Measurements from ENCODE around the gene NPAS2. TPM values are rescaled to one million over a fixed set of nuclear protein-coding genes. Genes with fewer than 3 reads are reported as not detected.

NPAS2 gene
- polyA plus RNA-seq, 1 experiment = 13.5 TPM

- H3K9me3 ChIP-seq (ENCODE audit: control insufficient read depth, insufficient read depth, low read length) = no peaks in the 10 kb centered on the region
- POLR2A ChIA-PET = interaction anchor here (1.5 kb wide), 1 partner anchor 12 kb away, joined by 4 read pairs; the partner anchor contains the start of gene RPL31
- no peak overlapping the region for H3K27ac ChIP-seq (ENCODE audit: low read depth, low read length)
- CTCF ChIA-PET = interaction anchor here (1.5 kb wide), 1 partner anchor 260 kb away, joined by 5 read pairs; no protein-coding TSS in a partner anchor
- H3K27me3 ChIP-seq (ENCODE audit: control insufficient read depth, insufficient read depth, low read length) = no peaks in the 10 kb centered on the region
- TF ChIP-seq CTCF (IDR thresholded peaks at IDR 0.05; ENCODE audit: low read depth, low read length) = no peak
- H3K4me3 ChIP-seq (ENCODE audit: low read depth, low read length) = no peak overlapping the region
- no peak for DNase-seq (ENCODE audit: low read depth, low spot score)
Measured at GRCh38 chr2:100990650-100991403, 170.9 kb downstream of the NPAS2 start.

GRCh38 chr2:100991404-100991773 is 171.4 kb downstream of the NPAS2 start:
- DNase-seq (ENCODE audit: low read depth, low spot score) = no peak
- H3K27ac ChIP-seq (ENCODE audit: low read depth, low read length) = no peak overlapping the region
- H3K9me3 ChIP-seq (ENCODE audit: control insufficient read depth, insufficient read depth, low read length) = no peaks in the 10 kb centered on the region
- CTCF ChIA-PET = interaction anchor here (1.5 kb wide), 1 partner anchor 261 kb away, joined by 5 read pairs; no protein-coding TSS in a partner anchor
- no peaks in the 10 kb centered on the region for H3K27me3 ChIP-seq (ENCODE audit: control insufficient read depth, insufficient read depth, low read length)
- no peak for TF ChIP-seq CTCF (IDR thresholded peaks at IDR 0.05; ENCODE audit: low read depth, low read length)
- no peak overlapping the region for H3K4me3 ChIP-seq (ENCODE audit: low read depth, low read length)
- POLR2A ChIA-PET = no interaction called here

- CTCF ChIA-PET = no interaction called here
- POLR2A ChIA-PET = no interaction called here
- no peak for TF ChIP-seq CTCF (IDR thresholded peaks at IDR 0.05; ENCODE audit: low read depth, low read length)
Measured at GRCh38 chr2:100992262-100992661, 172.3 kb downstream of the NPAS2 start.

GRCh38 chr2:100993294-100993693 is 173.4 kb downstream of the NPAS2 start:
- ChIA-PET POLR2A (interaction anchor here (1.0 kb wide), 1 partner anchor 9 kb away, joined by 3 read pairs; the partner anchor contains the start of gene RPL31), CTCF (interaction anchor here (1.2 kb wide), 1 partner anchor 9 kb away, joined by 3 read pairs; no protein-coding TSS in a partner anchor)
- no peak overlapping the region for H3K27ac ChIP-seq (ENCODE audit: low read depth, low read length)
- no peaks in the 10 kb centered on the region for H3K27me3 ChIP-seq (ENCODE audit: control insufficient read depth, insufficient read depth, low read length)
- H3K4me3 ChIP-seq (ENCODE audit: low read depth, low read length) = no peak overlapping the region
- no peak for TF ChIP-seq CTCF (IDR thresholded peaks at IDR 0.05; ENCODE audit: low read depth, low read length)
- DNase-seq (ENCODE audit: low read depth, low spot score) = no peak
- H3K9me3 ChIP-seq (ENCODE audit: control insufficient read depth, insufficient read depth, low read length) = no peaks in the 10 kb centered on the region

More at GRCh38 chr2:100992262-100992661, 172.3 kb downstream of the NPAS2 start:
- H3K27me3 ChIP-seq (ENCODE audit: control insufficient read depth, insufficient read depth, low read length) = no peaks in the 10 kb centered on the region
- no peaks in the 10 kb centered on the region for H3K9me3 ChIP-seq (ENCODE audit: control insufficient read depth, insufficient read depth, low read length)
- no peak overlapping the region for H3K27ac ChIP-seq (ENCODE audit: low read depth, low read length)
- no peak for DNase-seq (ENCODE audit: low read depth, low spot score)
- no peak overlapping the region for H3K4me3 ChIP-seq (ENCODE audit: low read depth, low read length)

Data from AG04450 (cell line).